Right ventricle myocardium superior (tissue), 1 donor: Measurements from ENCODE around the gene TMEM205. TPM values are rescaled to one million over a fixed set of nuclear protein-coding genes. Genes with fewer than 3 reads are reported as not detected.
"Not testable (repeated sequence)": the region's sequence is repeated elsewhere in the genome, so short reads cannot be mapped to it uniquely, and the experiment has no call there.

Experiments used
- ATAC-seq: fragments of 200-7000 bp; cut with Tn5 transposase; one replicate; pipeline ENCODE4 v1.9.1; 2020; ENCODE audit warnings: mild to moderate bottlenecking; ENCODE audit not compliant: poor library complexity
- DNase-seq: peaks from one replicate; pipeline ENCODE4 v3.0.0-alpha.2; 2020
- intact Hi-C: fragments of 100-400 bp; cut with DNase I; formaldehyde crosslinking; loops from one replicate; pipeline ENCODE4 v1.11.2; 2022
- total RNA-seq: library from RNA; stranded (reverse); fragmentation: NEBNext Ultra II Directional; extraction: Animal tissue kit (Norgen Biotek cat#: 25700); gene quantifications from one replicate; pipeline ENCODE4 v1.2.1, GENCODE V29; 2021
- donor health status: DM: no; HTN: yes; CAD: no; lungs with severe emphysema.

TMEM205 gene
- total RNA-seq, 1 donor from 2014 or later = 105 TPM

DNA sequence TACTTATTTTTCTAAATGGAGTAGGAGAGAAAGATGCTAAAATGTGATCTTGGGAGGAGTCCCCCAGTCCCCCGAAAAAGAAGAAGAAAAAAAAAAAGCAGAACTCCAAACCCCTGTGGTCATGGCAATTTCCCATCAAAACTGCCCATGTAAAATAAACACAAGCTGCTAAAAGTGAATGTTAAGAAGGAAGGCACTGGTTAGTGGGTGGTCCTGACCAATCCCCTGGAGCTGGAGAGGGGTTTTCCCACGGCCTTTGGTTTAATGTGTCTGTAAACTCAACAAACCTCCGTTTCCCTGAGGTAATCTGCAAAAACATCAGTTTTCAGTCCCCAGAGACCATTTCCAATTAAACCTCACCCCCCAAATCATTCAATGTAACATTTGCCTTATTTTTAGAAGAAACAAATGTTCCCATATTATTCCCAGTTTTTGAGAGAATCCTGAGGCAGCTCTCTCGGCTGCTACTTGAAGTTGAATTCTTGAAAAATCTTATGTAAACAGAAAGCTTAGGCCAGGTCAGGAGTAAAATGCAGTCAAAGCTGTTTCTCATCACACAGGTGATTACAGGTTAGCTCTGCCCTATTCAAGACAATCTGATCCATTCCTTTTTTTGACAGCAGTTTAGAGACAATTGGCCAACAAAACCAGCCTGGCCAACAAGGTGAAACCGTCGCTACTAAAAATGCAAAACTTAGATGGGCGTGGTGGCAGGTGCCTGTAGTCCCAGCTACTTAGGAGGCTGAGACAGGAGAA lies 23.6 kb downstream of the TMEM205 start:
- no peak for ATAC-seq
- DNase-seq = no peak
- intact Hi-C loops = no loop called here

DNA sequence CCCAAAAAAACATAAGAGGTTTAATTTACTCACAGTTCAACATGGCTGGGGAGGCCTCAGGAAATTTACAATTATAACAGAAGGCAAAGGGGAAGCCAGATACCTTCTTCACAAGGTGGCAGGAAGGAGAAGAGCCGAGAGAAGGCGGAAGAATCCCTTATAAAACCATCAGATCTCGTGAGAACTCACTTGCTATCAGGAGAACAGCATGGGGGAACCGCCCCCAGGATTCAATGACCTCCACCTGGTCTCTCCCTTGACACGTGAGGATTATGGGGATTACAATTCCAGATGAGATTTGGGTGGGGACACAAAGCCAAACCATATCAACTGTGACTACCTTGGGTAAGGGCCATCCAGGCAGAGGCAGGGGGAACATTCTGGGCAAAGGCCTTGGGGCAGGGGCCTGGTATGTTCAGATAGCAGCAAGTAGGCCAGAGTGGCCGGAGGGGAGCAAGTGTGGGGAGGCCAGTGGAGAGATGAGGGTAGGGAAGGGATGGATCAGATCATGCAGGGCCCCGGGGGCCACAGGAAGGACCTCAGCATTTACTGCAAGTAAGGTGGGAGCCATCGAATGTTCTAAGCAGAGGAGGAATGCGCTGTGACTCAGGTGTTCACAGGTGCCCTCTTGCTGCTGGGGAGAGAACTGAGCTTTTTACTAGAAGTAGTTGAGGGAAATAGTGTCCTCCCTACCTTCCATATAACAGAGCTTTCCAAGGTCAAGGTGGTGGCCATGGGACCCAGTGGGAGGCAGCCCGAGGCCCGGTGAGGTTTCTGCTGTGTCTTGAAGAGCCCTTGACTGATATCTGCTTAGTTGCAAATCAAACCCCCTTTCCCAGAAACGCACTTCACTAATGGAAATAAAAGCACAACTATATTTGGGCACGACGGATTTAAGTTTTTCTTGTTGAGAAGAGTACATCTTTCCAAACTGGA lies 24.6 kb downstream of the TMEM205 start:
- ATAC-seq (no peak), DNase-seq (no peak)
- intact Hi-C loops = no loop called here

DNA sequence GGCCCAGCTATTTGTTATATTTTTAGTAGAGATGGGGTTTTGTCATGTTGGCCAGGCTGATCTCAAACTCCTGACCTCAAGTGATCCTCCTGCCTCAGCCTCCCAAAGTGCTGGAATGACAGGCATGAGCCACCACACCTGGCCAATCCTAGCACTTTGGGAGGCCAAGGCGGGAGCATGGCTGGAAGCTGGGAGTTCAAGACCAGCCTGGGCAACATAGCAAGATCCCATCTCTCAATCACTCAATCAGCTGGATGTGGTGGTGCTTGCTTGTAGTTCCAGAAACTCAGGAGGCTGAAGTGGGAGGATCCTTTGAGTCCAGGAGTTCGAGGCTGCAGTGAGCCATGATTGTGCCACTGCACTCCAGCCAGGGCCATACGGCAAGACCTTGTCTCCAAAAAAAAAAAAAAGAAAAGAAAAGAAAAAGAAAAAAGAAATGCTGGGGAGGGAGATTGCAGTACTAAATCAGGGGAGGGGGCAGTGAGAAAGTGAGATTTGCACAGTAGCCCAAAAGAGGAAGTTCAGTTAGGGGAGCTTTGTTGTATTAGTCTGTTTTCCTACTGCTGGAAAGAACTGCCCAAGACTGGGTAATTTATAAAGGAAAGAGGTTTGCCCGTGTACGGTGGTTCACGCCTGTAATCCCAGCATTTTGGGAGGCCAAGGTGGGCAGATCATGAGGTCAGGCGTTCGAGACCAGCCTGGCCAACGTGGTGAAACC lies 25.6 kb downstream of the TMEM205 start:
- DNase-seq, ATAC-seq, intact Hi-C loops: not testable (repeated sequence)

GRCh38 chr19:11306337-11306736 lies 39.7 kb downstream of the TMEM205 start:
- intact Hi-C loops = no loop called here
- ATAC-seq (no peak), DNase-seq (no peak)

DNA sequence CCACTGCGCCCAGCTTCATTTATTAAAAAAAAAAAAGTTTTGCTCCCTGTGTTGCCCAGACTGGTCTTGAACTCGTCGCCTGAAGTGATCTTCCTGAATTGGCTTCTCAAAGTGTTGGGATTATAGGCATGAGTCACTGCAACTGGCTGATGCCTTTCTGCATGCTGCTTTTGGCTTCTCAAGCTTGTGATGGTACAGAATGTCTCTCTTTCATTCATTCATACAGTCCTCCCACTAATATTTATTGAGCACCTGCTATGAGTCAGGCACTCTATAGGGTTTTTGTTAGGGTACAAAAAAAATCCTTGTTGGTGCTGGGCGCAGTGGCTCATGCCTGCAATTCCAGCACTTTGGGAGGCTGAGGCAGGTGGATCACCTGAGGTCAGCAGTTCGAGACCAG lies 41.1 kb downstream of the TMEM205 start:
- no peak for DNase-seq
- ATAC-seq = no peak
- intact Hi-C loops = no loop called here

DNA sequence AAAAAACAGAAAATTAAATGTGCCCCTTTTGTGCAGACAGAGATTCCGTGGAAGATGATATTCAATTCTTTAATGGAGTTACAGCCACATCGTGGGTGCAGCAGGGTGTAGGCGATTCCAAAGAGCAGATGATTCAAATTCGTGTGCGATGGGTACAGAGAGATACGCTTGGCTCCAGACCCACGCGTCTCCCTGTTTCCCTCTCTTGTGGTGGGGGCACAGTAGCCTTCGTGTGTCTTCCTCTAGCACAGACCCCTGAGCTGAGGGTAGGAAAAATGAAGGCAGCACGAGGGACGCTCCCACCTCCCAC lies 45.3 kb downstream of the TMEM205 start:
- DNase-seq = no peak
- intact Hi-C loops = no loop called here

DNA sequence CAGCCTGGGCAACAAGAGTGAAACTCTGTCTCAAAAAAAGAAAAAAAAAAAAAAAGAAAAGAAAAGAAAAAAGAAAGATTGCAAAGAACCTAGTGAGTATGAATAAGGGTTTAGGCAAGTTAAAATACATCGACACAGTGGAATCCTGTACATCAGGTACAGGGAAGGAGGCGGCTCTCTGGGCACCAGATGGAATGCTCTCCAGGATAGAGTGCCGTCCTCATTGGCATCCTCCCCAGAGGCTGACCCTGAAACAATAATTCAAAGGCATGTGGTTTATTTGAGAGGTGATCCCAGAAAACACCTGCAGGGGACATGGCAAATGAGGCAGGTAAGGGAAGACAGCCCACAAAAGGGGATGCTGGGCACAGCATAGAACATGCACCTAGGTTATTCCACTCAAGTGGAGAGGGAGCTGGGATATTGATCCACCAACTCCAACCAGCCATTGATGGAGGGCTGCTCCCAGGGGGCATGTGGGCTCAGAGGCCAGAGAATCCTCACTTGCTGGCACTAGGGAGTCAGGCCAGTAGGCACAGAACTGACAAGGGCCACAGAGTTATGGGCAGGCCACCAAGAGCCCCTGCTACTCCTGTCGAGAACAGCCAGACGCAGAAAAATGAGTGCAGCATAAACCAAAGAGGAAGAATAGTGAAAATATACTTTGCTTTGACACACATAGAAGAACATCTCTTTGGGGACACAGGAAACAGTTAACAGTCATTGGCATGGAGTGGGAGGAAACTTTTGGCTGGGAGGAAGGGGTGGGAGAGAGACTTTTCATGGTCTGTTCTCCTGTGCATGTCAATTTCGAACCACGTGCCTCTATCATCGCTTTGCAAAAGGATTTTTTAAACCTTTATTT lies 45.9 kb downstream of the TMEM205 start:
- ATAC-seq (no peak), DNase-seq (no peak)
- intact Hi-C loops = loop anchor here (10.0 kb wide), 2 partner anchors 85 to 285 kb away; partner anchors contain the start of gene EPOR

More for the DNA sequence above, 45.3 kb downstream of the TMEM205 start:
- no peak for ATAC-seq

DNA sequence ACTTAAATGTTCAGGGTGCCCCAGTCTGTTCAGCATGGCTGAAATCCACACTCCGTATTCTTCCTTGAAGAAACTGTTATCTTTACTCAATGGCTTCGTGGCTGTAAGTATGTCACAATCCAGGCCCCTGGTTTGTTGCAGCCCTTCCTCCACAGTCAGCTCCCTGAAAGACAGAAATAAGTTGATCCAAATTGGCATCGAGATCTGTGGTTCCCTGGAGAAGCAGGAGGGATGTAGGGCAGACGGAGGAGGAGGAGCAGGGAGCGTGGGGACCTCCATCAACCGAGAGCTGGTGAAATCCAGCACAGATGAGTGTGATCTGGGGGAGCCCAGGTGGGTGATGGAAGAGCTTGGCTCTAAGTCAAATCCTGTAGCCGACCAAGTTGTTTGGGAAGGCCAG lies 49.8 kb downstream of the TMEM205 start:
- ATAC-seq = peak; percentile 38
- intact Hi-C loops = loop anchor here (10.0 kb wide), 2 partner anchors 89 to 289 kb away; partner anchors contain the start of gene EPOR

GRCh38 chr19:11295665-11296245 lies 50.3 kb downstream of the TMEM205 start, which contains the start of gene TSPAN16:
TSS of gene TSPAN16 (plus strand) at chr19:11296160. CDS start at chr19:11296298, 138 bp downstream.
- ATAC-seq (no peak), DNase-seq (no peak)
- intact Hi-C loops = loop anchor here (10.0 kb wide), 2 partner anchors 89 to 289 kb away; partner anchors contain the start of gene EPOR

More for the DNA sequence above, 49.8 kb downstream of the TMEM205 start:
- DNase-seq = peak; percentile 54

GRCh38 chr19:11295180-11295579 lies 50.9 kb downstream of the TMEM205 start:
- ATAC-seq (no peak), DNase-seq (no peak)
- intact Hi-C loops = loop anchor here (10.0 kb wide), 2 partner anchors 90 to 290 kb away; partner anchors contain the start of gene EPOR

DNA sequence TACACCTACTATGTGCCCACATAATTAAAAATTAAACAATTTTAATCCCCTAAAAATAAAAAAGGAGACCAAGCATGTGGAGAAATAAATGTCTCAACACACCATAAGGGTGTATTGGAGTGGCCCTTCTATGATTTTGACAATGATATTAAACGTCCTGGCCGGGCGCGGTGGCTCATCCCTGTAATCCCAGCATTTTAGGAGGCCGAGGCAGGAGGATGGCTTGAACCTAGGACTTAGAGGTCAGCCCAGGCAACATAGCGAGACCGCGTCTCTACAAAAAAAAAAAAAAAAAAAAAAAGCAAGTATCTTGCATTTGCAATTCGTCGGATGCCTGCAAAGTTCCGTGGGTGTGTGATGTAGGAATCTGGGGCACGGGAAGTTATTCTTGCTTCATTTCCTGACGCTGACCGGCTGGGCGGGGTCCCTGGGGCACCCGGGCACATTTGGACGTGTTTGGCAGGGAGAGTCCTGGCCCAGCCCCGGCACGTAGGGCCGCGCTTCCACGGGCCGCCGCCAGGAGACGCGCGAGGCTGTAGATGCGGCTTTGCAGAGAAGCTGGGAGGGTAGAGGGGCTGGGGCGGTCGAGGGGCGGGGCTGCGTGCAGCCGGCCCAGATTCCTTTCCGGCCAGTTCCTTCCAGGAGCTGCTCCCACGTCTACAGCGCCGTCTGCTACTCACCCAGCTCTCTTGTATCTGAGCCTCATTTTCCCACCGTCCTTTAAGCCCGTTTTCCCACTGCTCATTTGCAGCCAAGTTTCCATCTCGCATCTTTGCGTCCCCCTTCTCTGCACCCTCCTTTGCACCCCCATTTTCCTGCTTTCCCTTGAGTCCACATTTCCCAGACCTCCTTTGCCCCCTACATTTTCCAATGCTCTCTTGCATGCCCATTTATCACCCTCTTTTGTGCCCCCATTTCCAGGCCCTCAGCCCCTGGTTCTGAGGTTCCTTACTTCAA lies 52.4 kb downstream of the TMEM205 start:
- DNase-seq (peak; percentile 98), ATAC-seq (peak; percentile 98)
- intact Hi-C loops = loop anchor here (5.0 to 10.0 kb wide), 3 partner anchors 91 to 291 kb away; partner anchors contain the start of gene EPOR

Other genes with a start within 250 kb of the TMEM205 start
- gene SPC24, start 190.5 kb downstream of the TMEM205 start, total RNA-seq = 6.7 TPM
- gene KANK2, start 148.7 kb downstream of the TMEM205 start, total RNA-seq = 383 TPM
- gene ANGPTL8, start 106.6 kb downstream of the TMEM205 start, total RNA-seq = 0.40 TPM
- 32.0 TPM for gene DOCK6, start 83.7 kb downstream of the TMEM205 start, total RNA-seq
- gene TSPAN16, start 50.1 kb downstream of the TMEM205 start, total RNA-seq = not detected
- 7.9 TPM for gene RAB3D, start 6.6 kb downstream of the TMEM205 start, total RNA-seq
- 18.8 TPM for gene CCDC159, start 251 bp upstream of the TMEM205 start, total RNA-seq
- gene PLPPR2, start 9.2 kb upstream of the TMEM205 start, total RNA-seq = 13.7 TPM
- 1.2 TPM for gene SWSAP1, start 28.4 kb upstream of the TMEM205 start, total RNA-seq
- 9.2 TPM for gene EPOR, start 38.0 kb upstream of the TMEM205 start, total RNA-seq
- gene RGL3, start 73.0 kb upstream of the TMEM205 start, total RNA-seq = 8.6 TPM
- gene ODAD3, start 88.9 kb upstream of the TMEM205 start, total RNA-seq = 0.65 TPM
- 105 TPM for gene PRKCSH, start 89.4 kb upstream of the TMEM205 start, total RNA-seq
- gene ELAVL3, start 134.8 kb upstream of the TMEM205 start, total RNA-seq = 0.62 TPM
- 2.9 TPM for gene ZNF653, start 159.6 kb upstream of the TMEM205 start, total RNA-seq
- gene ECSIT, start 182.9 kb upstream of the TMEM205 start, total RNA-seq = 178 TPM
- 59.5 TPM for gene CNN1, start 192.6 kb upstream of the TMEM205 start, total RNA-seq
- gene ELOF1, start 213.0 kb upstream of the TMEM205 start, total RNA-seq = 32.7 TPM
- 2.3 TPM for gene ACP5, start 231.4 kb upstream of the TMEM205 start, total RNA-seq